K562 (cell line): ENCODE results near the gene CTSW. TPM values are rescaled to one million over a fixed set of nuclear protein-coding genes. Genes with fewer than 3 reads are reported as not detected.

Experiments used
- CBX5 ChIP-seq: IDR thresholded peaks from 2 replicates; pipeline ENCODE4 v1.6.1; 2014; ENCODE audit warnings: low read depth, borderline replicate concordance
- CCNT2 ChIP-seq: IDR thresholded peaks from 2 replicates; pipeline ENCODE4 v1.6.1; 2011; ENCODE audit warnings: borderline replicate concordance, low read depth, mild to moderate bottlenecking, moderate library complexity, mixed read lengths, low read length; ENCODE audit not compliant: insufficient read length; ENCODE audit errors: extremely low read depth
- DPF2 ChIP-seq: fragments of 450-650 bp; IDR thresholded peaks from 2 replicates; pipeline ENCODE4 v1.6.1; 2016
- ETS1 ChIP-seq: conservative IDR thresholded peaks from 2 replicates; pipeline ENCODE4 v1.6.1; 2011; ENCODE audit warnings: low read depth, mild to moderate bottlenecking, low read length; ENCODE audit not compliant: control insufficient read depth
- GATA2 ChIP-seq: sonication (generic); formaldehyde crosslinking; IDR thresholded peaks from 2 replicates; pipeline ENCODE4 v1.4.0; 2020; ENCODE audit warnings: mild to moderate bottlenecking, missing genetic modification reagents
- HDAC3 ChIP-seq: fragments of 450-650 bp; IDR thresholded peaks from 2 replicates; pipeline ENCODE4 v1.6.1; 2018; ENCODE audit warnings: borderline replicate concordance, mild to moderate bottlenecking, moderate library complexity; ENCODE audit not compliant: partially characterized antibody
- HDAC8 ChIP-seq: fragments of 450-650 bp; IDR thresholded peaks from 2 replicates; pipeline ENCODE4 v1.6.1; 2016; ENCODE audit warnings: mild to moderate bottlenecking, missing genetic modification characterization, moderate library complexity, missing compliant biosample characterization
- IRF1 ChIP-seq: sonication (generic); formaldehyde crosslinking; IDR thresholded peaks from 2 replicates; pipeline ENCODE4 v1.8.0; 2022; ENCODE audit warnings: missing genetic modification reagents, mild to moderate bottlenecking, borderline replicate concordance
- MBD2 ChIP-seq: sonication (generic); IDR thresholded peaks from 2 replicates; pipeline ENCODE4 v1.6.1; 2016; ENCODE audit warnings: low read depth, borderline replicate concordance
- RBM14 ChIP-seq: fragments of 200-400 bp; formaldehyde crosslinking; IDR thresholded peaks from 2 replicates; pipeline ENCODE4 v1.6.1; 2018; ENCODE audit warnings: low read depth, mild to moderate bottlenecking, low read length, moderate library complexity, borderline replicate concordance; ENCODE audit not compliant: insufficient read depth
- RUNX1 ChIP-seq: sonication (generic); IDR thresholded peaks from 2 replicates; pipeline ENCODE4 v1.6.1; 2016; ENCODE audit warnings: antibody characterized with exemption, low read depth
- ZBTB40 ChIP-seq, 2 experiments: fragments of 450-650 bp in 1 of 2; sonication (generic) in 1 of 2; formaldehyde crosslinking in 1 of 2; IDR thresholded peaks; 2 replicates each; pipeline versions ENCODE4 v1.7.1 to v1.9.0; 2016 to 2022; ENCODE audit warnings: inconsistent platforms in 1 of 2, mild to moderate bottlenecking in 1 of 2, missing genetic modification reagents in 1 of 2
- ZNF263 ChIP-seq: sonication (generic); formaldehyde crosslinking; IDR thresholded peaks from 2 replicates; pipeline ENCODE4 v1.8.0; 2022; ENCODE audit warnings: mild to moderate bottlenecking, missing genetic modification reagents, borderline replicate concordance
- ZNF384 ChIP-seq: IDR thresholded peaks from 2 replicates; pipeline ENCODE4 v1.6.1; 2012; ENCODE audit warnings: low read depth, low read length, improper control_type of control experiment
- ZNF551 ChIP-seq: fragments of 250-450 bp; sonication (Bioruptor Pico); IDR thresholded peaks from 2 replicates; pipeline ENCODE4 v1.5.0; 2021; ENCODE audit warnings: mild to moderate bottlenecking, moderate library complexity
- polyA plus RNA-seq, 8 experiments: library from polyadenylated mRNA; depleted of rRNA in 4 of 8; stranded (reverse) in 5 of 8; unstranded in 3 of 8; fragments of >200 nt; fragmentation: Nextera tagmentation in 2 of 8; fragmentation: Illumina TruSeq in 1 of 8; extraction: Ambion mirVana in 2 of 8; extraction: Trizol in 1 of 8; gene quantifications; 2 replicates each; pipeline versions ENCODE4 v1.2.1 to v1.2.3, GENCODE V29; 2011 to 2014; ENCODE audit warnings: inconsistent platforms in 1 of 8, missing spikeins in 1 of 8
- total RNA-seq, 7 experiments: library from RNA; depleted of rRNA in 6 of 7; stranded (reverse); fragments of >200 nt in 6 of 7; fragmentation: Illumina TruSeq in 2 of 7; extraction: Trizol in 2 of 7; gene quantifications; 2 replicates each; pipeline versions ENCODE4 v1.2.1 to v1.2.3, GENCODE V29; 2011 to 2021; ENCODE audit warnings: low replicate concordance in 1 of 7

Gene CTSW
- total and polyA plus RNA-seq, 9 of the 15 experiments (the other 6 are each of a cell fraction or from before 2014, with no cell fraction given), result 0.04 TPM; not detected in 8

GRCh38 chr11:65899356-65900124 is 19.9 kb downstream of the CTSW start (continued):
- TF ChIP-seq ZNF384 (no peak), HDAC3 (peak; percentile 28), RUNX1 (no peak), ZBTB40 (IDR thresholded peaks at IDR 0.05) (no peak), ZBTB40 (CRISPR knock-in tag; IDR thresholded peaks at IDR 0.05) (no peak; the same call in 1 of the 2 replicates), ZNF551 (no peak), MBD2 (0 out of 2 replicates have a peak, but pooled peaks have one; percentile 15), CBX5 (no peak), GATA2 (CRISPR knock-in tag) (no peak), CCNT2 (peak; percentile 97), RBM14 (peak; percentile 100), HDAC8 (tag) (no peak), ETS1 (peak; percentile 79), DPF2 (peak; percentile 77), ZNF263 (peak; percentile 66; the same call in 1 of the 2 replicates), IRF1 (CRISPR knock-in tag) (no peak)
